Measurements from ENCODE around the gene AKR1E2. TPM values are rescaled to one million over a fixed set of nuclear protein-coding genes. Genes with fewer than 3 reads are reported as not detected.

Gene AKR1E2
- total RNA-seq, 1 experiment from 2014 or later, result 4.7 TPM

DNA sequence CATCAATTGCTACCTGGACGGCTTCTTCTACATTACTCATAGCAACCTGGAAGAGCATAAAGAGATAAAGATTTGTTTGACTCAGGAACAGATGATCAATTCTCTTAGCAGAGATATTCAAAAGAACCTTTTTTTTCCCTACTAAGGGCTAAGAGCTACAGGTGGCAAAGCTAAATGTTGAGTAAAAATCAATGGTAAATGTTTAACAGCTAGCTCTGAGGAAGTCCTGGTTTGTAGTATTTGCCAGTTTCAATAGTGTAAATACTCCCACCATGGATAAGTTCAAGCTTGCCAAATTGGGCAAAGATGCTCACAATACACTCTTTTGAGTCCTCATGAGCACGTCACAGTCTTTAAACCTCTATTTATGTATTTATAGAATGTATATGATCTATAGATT, 64.0 kb downstream of the AKR1E2 start:
- ATAC-seq (no peak), DNase-seq (ENCODE audit: low read depth, low spot score) (no peak)
- intact Hi-C loops (cut with micrococcal nuclease; ENCODE audit: unreplicated experiment), result no loop called here
- Histone ChIP-seq H3K36me3 (ENCODE audit: control insufficient read depth, insufficient read depth, low read length) (no peaks in the 10 kb centered on the region), H3K27ac (ENCODE audit: low read length) (no peak overlapping the region), H3K9me3 (ENCODE audit: control insufficient read depth, insufficient read depth, low read depth, low read length) (no peaks in the 10 kb centered on the region), H3K4me3 (ENCODE audit: low read depth in 2 of 2, low read length in 2 of 2) (no peak overlapping the region), H3K27me3 (ENCODE audit: control insufficient read depth, insufficient read depth, low read length) (no peaks in the 10 kb centered on the region), H3K4me1 (ENCODE audit: control insufficient read depth, insufficient read depth, low read length) (no peaks in the 10 kb centered on the region)
- CTCF ChIA-PET, result no interaction called here
- BruUV-seq (replicated peaks), result no TSS peak
- TF ChIP-seq SIN3A (IDR thresholded peaks at IDR 0.05; ENCODE audit: borderline replicate concordance, insufficient read depth, low read depth, low read length) (no peak), POLR2AphosphoS5 (IDR thresholded peaks at IDR 0.05; ENCODE audit: low read depth, low read length) (no peak), TCF7L2 (IDR thresholded peaks at IDR 0.05; ENCODE audit: low read depth, low read length) (no peak)
- TF ChIP-seq, protein P1, sequence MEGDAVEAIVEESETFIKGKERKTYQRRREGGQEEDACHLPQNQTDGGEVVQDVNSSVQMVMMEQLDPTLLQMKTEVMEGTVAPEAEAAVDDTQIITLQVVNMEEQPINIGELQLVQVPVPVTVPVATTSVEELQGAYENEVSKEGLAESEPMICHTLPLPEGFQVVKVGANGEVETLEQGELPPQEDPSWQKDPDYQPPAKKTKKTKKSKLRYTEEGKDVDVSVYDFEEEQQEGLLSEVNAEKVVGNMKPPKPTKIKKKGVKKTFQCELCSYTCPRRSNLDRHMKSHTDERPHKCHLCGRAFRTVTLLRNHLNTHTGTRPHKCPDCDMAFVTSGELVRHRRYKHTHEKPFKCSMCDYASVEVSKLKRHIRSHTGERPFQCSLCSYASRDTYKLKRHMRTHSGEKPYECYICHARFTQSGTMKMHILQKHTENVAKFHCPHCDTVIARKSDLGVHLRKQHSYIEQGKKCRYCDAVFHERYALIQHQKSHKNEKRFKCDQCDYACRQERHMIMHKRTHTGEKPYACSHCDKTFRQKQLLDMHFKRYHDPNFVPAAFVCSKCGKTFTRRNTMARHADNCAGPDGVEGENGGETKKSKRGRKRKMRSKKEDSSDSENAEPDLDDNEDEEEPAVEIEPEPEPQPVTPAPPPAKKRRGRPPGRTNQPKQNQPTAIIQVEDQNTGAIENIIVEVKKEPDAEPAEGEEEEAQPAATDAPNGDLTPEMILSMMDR (IDR thresholded peaks at IDR 0.05), result no peak
- TF ChIP-seq, protein P2, sequence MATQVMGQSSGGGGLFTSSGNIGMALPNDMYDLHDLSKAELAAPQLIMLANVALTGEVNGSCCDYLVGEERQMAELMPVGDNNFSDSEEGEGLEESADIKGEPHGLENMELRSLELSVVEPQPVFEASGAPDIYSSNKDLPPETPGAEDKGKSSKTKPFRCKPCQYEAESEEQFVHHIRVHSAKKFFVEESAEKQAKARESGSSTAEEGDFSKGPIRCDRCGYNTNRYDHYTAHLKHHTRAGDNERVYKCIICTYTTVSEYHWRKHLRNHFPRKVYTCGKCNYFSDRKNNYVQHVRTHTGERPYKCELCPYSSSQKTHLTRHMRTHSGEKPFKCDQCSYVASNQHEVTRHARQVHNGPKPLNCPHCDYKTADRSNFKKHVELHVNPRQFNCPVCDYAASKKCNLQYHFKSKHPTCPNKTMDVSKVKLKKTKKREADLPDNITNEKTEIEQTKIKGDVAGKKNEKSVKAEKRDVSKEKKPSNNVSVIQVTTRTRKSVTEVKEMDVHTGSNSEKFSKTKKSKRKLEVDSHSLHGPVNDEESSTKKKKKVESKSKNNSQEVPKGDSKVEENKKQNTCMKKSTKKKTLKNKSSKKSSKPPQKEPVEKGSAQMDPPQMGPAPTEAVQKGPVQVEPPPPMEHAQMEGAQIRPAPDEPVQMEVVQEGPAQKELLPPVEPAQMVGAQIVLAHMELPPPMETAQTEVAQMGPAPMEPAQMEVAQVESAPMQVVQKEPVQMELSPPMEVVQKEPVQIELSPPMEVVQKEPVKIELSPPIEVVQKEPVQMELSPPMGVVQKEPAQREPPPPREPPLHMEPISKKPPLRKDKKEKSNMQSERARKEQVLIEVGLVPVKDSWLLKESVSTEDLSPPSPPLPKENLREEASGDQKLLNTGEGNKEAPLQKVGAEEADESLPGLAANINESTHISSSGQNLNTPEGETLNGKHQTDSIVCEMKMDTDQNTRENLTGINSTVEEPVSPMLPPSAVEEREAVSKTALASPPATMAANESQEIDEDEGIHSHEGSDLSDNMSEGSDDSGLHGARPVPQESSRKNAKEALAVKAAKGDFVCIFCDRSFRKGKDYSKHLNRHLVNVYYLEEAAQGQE (IDR thresholded peaks at IDR 0.05; ENCODE audit: insufficient read depth in 1 of 2, low read depth in 2 of 2, low read length in 1 of 2), result no peak
- in situ Hi-C loops (cut with HindIII; ENCODE audit: low pct_unique_long_range_greater_than_20kb, low sequenced_read_pairs), result no loop called here
- POLR2A ChIA-PET, result interaction anchor here (0.7 kb wide), 1 partner anchor 12 kb away, joined by 3 read pairs; no protein-coding TSS in a partner anchor

DNA sequence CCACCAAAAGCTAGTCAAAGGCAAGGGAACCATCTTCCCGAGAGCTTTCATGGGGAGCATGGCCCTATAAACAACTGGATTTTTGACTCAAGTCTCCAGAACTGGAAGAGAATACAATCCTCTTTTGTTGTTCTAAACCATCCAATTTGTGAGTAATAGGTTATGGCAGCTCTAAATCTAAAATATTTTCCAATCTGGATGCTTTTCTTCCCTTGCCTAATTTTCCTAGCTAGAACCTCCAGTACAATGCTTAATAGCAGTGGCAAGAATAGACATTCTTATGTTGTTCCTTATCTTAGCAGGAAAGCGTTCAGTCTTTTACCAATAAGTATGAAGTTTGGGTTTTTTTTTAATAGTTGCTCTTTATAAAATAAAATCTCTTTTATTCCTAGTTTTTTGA, 66.7 kb downstream of the AKR1E2 start:
- Histone ChIP-seq H3K27me3 (ENCODE audit: control insufficient read depth, insufficient read depth, low read length) (no peaks in the 10 kb centered on the region), H3K27ac (ENCODE audit: low read length) (no peak overlapping the region), H3K4me1 (ENCODE audit: control insufficient read depth, insufficient read depth, low read length) (no peaks in the 10 kb centered on the region), H3K36me3 (ENCODE audit: control insufficient read depth, insufficient read depth, low read length) (no peaks in the 10 kb centered on the region), H3K9me3 (ENCODE audit: control insufficient read depth, insufficient read depth, low read depth, low read length) (no peaks in the 10 kb centered on the region), H3K4me3 (ENCODE audit: low read depth in 2 of 2, low read length in 2 of 2) (no peak overlapping the region)
- no peak for DNase-seq (ENCODE audit: low read depth, low spot score)
- ChIA-PET POLR2A (no interaction called here), CTCF (no interaction called here)
- no peak for TF ChIP-seq SIN3A (IDR thresholded peaks at IDR 0.05; ENCODE audit: borderline replicate concordance, insufficient read depth, low read depth, low read length)
- TF ChIP-seq POLR2AphosphoS5 (IDR thresholded peaks at IDR 0.05; ENCODE audit: low read depth, low read length), result no peak
- TF ChIP-seq, protein P1 (IDR thresholded peaks at IDR 0.05), result no peak
- TF ChIP-seq TCF7L2 (IDR thresholded peaks at IDR 0.05; ENCODE audit: low read depth, low read length), result no peak
- TF ChIP-seq, protein P2 (IDR thresholded peaks at IDR 0.05; ENCODE audit: insufficient read depth in 1 of 2, low read depth in 2 of 2, low read length in 1 of 2), result no peak
- BruUV-seq (replicated peaks), result no TSS peak
- intact Hi-C loops (cut with micrococcal nuclease; ENCODE audit: unreplicated experiment) (no loop called here), in situ Hi-C loops (cut with HindIII; ENCODE audit: low pct_unique_long_range_greater_than_20kb, low sequenced_read_pairs) (no loop called here)
- ATAC-seq, result no peak
